Glutamatergic neuron (in vitro differentiated cells): ENCODE results near the gene C6. TPM values are rescaled to one million over a fixed set of nuclear protein-coding genes. Genes with fewer than 3 reads are reported as not detected.

Experiments
- DNase-seq: peaks from one replicate; pipeline ENCODE4 v3.0.0; 2022
- H3K27ac Mint-ChIP-seq: one replicate; pipeline ENCODE4 v1.8.0; 2020; ENCODE audit warnings: mild to moderate bottlenecking, mixed read lengths, inconsistent platforms; ENCODE audit not compliant: unreplicated experiment
- H3K27me3 Mint-ChIP-seq: one replicate; pipeline ENCODE4 v1.8.0; 2020; ENCODE audit warnings: mild to moderate bottlenecking, moderate library complexity, mixed read lengths, inconsistent platforms; ENCODE audit not compliant: unreplicated experiment
- H3K36me3 Mint-ChIP-seq: one replicate; pipeline ENCODE4 v1.8.0; 2020; ENCODE audit warnings: mild to moderate bottlenecking, mixed read lengths, inconsistent platforms; ENCODE audit not compliant: unreplicated experiment
- H3K4me1 Mint-ChIP-seq: one replicate; pipeline ENCODE4 v1.8.0; 2020; ENCODE audit warnings: mild to moderate bottlenecking, low read depth, mixed read lengths, inconsistent platforms; ENCODE audit not compliant: unreplicated experiment
- H3K4me3 Mint-ChIP-seq: one replicate; pipeline ENCODE4 v1.8.0; 2020; ENCODE audit warnings: mild to moderate bottlenecking, mixed read lengths, inconsistent platforms; ENCODE audit not compliant: unreplicated experiment
- H3K9me3 Mint-ChIP-seq: one replicate; pipeline ENCODE4 v1.8.0; 2020; ENCODE audit warnings: mild to moderate bottlenecking, moderate library complexity, mixed read lengths, inconsistent platforms; ENCODE audit not compliant: unreplicated experiment
- CTCF ChIP-seq: fragments of 200-600 bp; sonication (generic); IDR thresholded peaks from one replicate; pipeline ENCODE4 v1.5.0; 2021; ENCODE audit not compliant: partially characterized antibody, unreplicated experiment
- total RNA-seq: library from RNA; stranded (reverse); fragmentation: NEBNext Ultra II Directional; extraction: Animal tissue kit (Norgen Biotek cat#: 25700); gene quantifications from one replicate; pipeline ENCODE4 v1.2.1, GENCODE V29; 2021; ENCODE audit not compliant: unreplicated experiment

Gene C6
- total RNA-seq, 1 donor from 2014 or later, result not detected

GRCh38 chr5:41247135-41247534 is 33.8 kb upstream of the C6 start:
- Mint-ChIP-seq H3K27ac (no peak overlapping the region), H3K9me3 (no peaks in the 10 kb centered on the region), H3K4me1 (no peaks in the 10 kb centered on the region), H3K4me3 (no peak overlapping the region), H3K36me3 (no peaks in the 10 kb centered on the region), H3K27me3 (no peaks in the 10 kb centered on the region)
- DNase-seq, result no peak
- TF ChIP-seq CTCF, result no peak

- H3K27me3 Mint-ChIP-seq, result no peaks in the 10 kb centered on the region
- no peaks in the 10 kb centered on the region for H3K9me3 Mint-ChIP-seq
- TF ChIP-seq CTCF, result no peak
- H3K4me1 Mint-ChIP-seq, result no peaks in the 10 kb centered on the region
- no peaks in the 10 kb centered on the region for H3K36me3 Mint-ChIP-seq
- no peak overlapping the region for H3K4me3 Mint-ChIP-seq
- DNase-seq, result no peak
- no peak overlapping the region for H3K27ac Mint-ChIP-seq
Observed at GRCh38 chr5:41246376-41246775, 33.0 kb upstream of the C6 start.

GRCh38 chr5:41243558-41243957 is 30.2 kb upstream of the C6 start:
- Mint-ChIP-seq H3K4me3 (no peak overlapping the region), H3K4me1 (no peaks in the 10 kb centered on the region), H3K27ac (no peak overlapping the region), H3K9me3 (no peaks in the 10 kb centered on the region), H3K27me3 (no peaks in the 10 kb centered on the region), H3K36me3 (no peaks in the 10 kb centered on the region)
- DNase-seq, result no peak
- TF ChIP-seq CTCF, result no peak

- no peaks in the 10 kb centered on the region for H3K4me1 Mint-ChIP-seq
- DNase-seq, result no peak
- no peak overlapping the region for H3K27ac Mint-ChIP-seq
- H3K9me3 Mint-ChIP-seq, result no peaks in the 10 kb centered on the region
- no peaks in the 10 kb centered on the region for H3K36me3 Mint-ChIP-seq
- TF ChIP-seq CTCF, result no peak
- no peak overlapping the region for H3K4me3 Mint-ChIP-seq
- H3K27me3 Mint-ChIP-seq, result no peaks in the 10 kb centered on the region
Observed at GRCh38 chr5:41240985-41241384, 27.7 kb upstream of the C6 start.

- no peak for TF ChIP-seq CTCF
- Mint-ChIP-seq H3K36me3 (no peaks in the 10 kb centered on the region), H3K4me3 (no peak overlapping the region), H3K4me1 (no peaks in the 10 kb centered on the region), H3K27ac (no peak overlapping the region), H3K27me3 (no peaks in the 10 kb centered on the region), H3K9me3 (no peaks in the 10 kb centered on the region)
- no peak for DNase-seq
Observed at GRCh38 chr5:41240390-41240789, 27.1 kb upstream of the C6 start.
